ENCODE measurements around the gene DAND5. TPM values are rescaled to one million over a fixed set of nuclear protein-coding genes. Genes with fewer than 3 reads are reported as not detected.
A peak's percentile ranks its signal among the peaks of the same experiment; 100 is the strongest.

Gene DAND5
- total RNA-seq, 1 experiment from 2014 or later, result 0.17 TPM

DNA sequence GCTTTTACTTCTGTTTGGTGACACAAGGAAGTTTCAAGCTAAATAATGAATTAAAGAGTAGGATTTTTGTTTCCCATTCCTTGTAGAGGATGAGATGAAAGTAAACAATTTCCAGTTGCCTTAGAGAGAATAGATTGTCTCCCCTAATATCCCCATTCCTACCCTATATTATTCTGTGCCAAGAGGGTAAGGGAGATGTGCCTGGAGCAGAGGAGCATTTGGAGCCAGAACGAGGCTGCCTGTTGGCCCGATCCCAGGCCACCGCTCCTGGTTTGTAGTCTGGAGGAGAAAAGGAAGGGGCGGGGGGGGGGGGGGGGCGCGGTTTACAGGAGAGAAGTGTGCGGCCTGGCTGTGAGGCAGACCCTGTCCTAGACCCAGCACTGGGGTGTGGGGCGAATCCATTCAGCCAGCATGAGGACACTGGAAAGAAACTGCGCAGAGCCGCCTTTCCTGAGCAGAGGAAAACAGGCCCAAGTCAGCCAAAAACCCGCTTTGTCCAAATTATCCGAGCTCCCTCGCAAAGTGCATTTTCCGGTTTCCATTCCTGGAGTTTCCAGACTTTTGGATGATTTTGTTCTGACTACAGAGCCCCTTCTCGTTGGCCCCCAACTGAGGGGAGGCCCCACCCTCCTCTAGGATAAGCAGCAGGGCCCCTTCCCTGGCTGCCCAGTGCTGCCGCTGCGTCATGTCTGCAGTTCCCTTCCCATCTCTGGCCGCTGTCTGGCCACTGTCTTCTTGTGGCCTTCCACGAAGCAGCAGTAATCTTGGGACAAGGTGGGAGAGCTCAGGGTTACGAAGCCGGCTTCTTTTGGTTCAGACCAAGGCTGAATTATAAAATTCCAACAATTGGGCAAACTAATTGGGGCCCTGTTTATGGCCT is 48.9 kb downstream of the DAND5 start:
- intact Hi-C loops (cut with micrococcal nuclease; ENCODE audit: unreplicated experiment), result no loop called here
- POLR2A ChIA-PET (ENCODE audit: low non-redundant PET), result no interaction called here
- peaks cover 52% of the 10 kb centered on the region for H3K4me1 ChIP-seq (ENCODE audit: insufficient read depth, low read length, poor library complexity, severe bottlenecking)
- H3K27me3 ChIP-seq (replicated peaks; ENCODE audit: insufficient read depth, low read depth, low read length, poor library complexity), result no peaks in the 10 kb centered on the region
- TF ChIP-seq CTCF (conservative IDR thresholded peaks at IDR 0.05; ENCODE audit: low read depth, low read length) (no peak), EZH2 (IDR thresholded peaks at IDR 0.05; ENCODE audit: borderline replicate concordance, low read depth, low read length, poor library complexity, severe bottlenecking) (no peak)
- BruUV-seq (replicated peaks), result no TSS peak
- H3K27ac ChIP-seq (ENCODE audit: low read depth, low read length, poor library complexity, severe bottlenecking), result peak overlapping the region; percentile 58
- no peak for DNase-seq (ENCODE audit: low spot score)
- H3K36me3 ChIP-seq (ENCODE audit: insufficient read depth, low read length, poor library complexity, severe bottlenecking), result no peaks in the 10 kb centered on the region
- CTCF ChIA-PET, result interaction anchor here (0.6 kb wide), 1 partner anchor 1064 kb away, joined by 6 read pairs; no protein-coding TSS in a partner anchor
- no peak overlapping the region for H3K4me3 ChIP-seq (ENCODE audit: low read depth, low read length, poor library complexity, severe bottlenecking)
- H3K9me3 ChIP-seq (ENCODE audit: low read depth, low read length, poor library complexity, severe bottlenecking), result no peaks in the 10 kb centered on the region

GRCh38 chr19:13019332-13019731 is 50.0 kb downstream of the DAND5 start:
- DNase-seq (ENCODE audit: low spot score), result no peak
- Histone ChIP-seq H3K4me3 (ENCODE audit: low read depth, low read length, poor library complexity, severe bottlenecking) (no peak overlapping the region), H3K36me3 (ENCODE audit: insufficient read depth, low read length, poor library complexity, severe bottlenecking) (no peaks in the 10 kb centered on the region), H3K9me3 (ENCODE audit: low read depth, low read length, poor library complexity, severe bottlenecking) (no peaks in the 10 kb centered on the region), H3K4me1 (ENCODE audit: insufficient read depth, low read length, poor library complexity, severe bottlenecking) (peaks cover 61% of the 10 kb centered on the region), H3K27me3 (replicated peaks; ENCODE audit: insufficient read depth, low read depth, low read length, poor library complexity) (no peaks in the 10 kb centered on the region), H3K27ac (ENCODE audit: low read depth, low read length, poor library complexity, severe bottlenecking) (peak overlapping the region; percentile 59)
- intact Hi-C loops (cut with micrococcal nuclease; ENCODE audit: unreplicated experiment), result no loop called here
- ChIA-PET CTCF (no interaction called here), POLR2A (ENCODE audit: low non-redundant PET) (no interaction called here)
- no TSS peak for BruUV-seq (replicated peaks)
- TF ChIP-seq CTCF (conservative IDR thresholded peaks at IDR 0.05; ENCODE audit: low read depth, low read length), result no peak
- no peak for TF ChIP-seq EZH2 (IDR thresholded peaks at IDR 0.05; ENCODE audit: borderline replicate concordance, low read depth, low read length, poor library complexity, severe bottlenecking)

DNA sequence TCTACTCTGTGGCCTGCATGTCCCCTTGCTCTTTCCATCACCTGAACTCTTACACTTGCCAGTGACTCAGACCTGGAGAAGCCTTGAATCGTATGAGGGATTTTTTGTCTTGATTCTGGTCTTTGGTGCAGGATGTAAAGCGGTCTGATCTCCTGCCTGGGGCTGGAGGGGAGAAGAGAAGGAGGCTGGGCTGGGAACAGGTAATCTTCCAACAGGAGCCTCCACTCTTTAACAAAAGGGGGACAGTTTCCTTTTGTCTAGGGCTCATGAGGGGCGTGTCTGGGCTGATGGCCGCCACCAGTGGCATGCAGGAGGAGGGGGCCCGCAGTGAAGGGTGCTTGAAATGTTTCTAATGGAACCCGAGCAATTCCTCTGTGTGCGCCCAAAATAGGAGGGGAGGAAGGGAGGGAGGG is 50.6 kb downstream of the DAND5 start:
- H3K27ac ChIP-seq (ENCODE audit: low read depth, low read length, poor library complexity, severe bottlenecking), result peak overlapping the region; percentile 59
- intact Hi-C loops (cut with micrococcal nuclease; ENCODE audit: unreplicated experiment), result no loop called here
- peaks cover 61% of the 10 kb centered on the region for H3K4me1 ChIP-seq (ENCODE audit: insufficient read depth, low read length, poor library complexity, severe bottlenecking)
- no TSS peak for BruUV-seq (replicated peaks)
- TF ChIP-seq CTCF (conservative IDR thresholded peaks at IDR 0.05; ENCODE audit: low read depth, low read length) (no peak), EZH2 (IDR thresholded peaks at IDR 0.05; ENCODE audit: borderline replicate concordance, low read depth, low read length, poor library complexity, severe bottlenecking) (no peak)
- H3K36me3 ChIP-seq (ENCODE audit: insufficient read depth, low read length, poor library complexity, severe bottlenecking), result no peaks in the 10 kb centered on the region
- DNase-seq (ENCODE audit: low spot score), result no peak
- H3K9me3 ChIP-seq (ENCODE audit: low read depth, low read length, poor library complexity, severe bottlenecking), result no peaks in the 10 kb centered on the region
- ChIA-PET POLR2A (ENCODE audit: low non-redundant PET) (no interaction called here), CTCF (no interaction called here)
- no peak overlapping the region for H3K4me3 ChIP-seq (ENCODE audit: low read depth, low read length, poor library complexity, severe bottlenecking)
- H3K27me3 ChIP-seq (replicated peaks; ENCODE audit: insufficient read depth, low read depth, low read length, poor library complexity), result no peaks in the 10 kb centered on the region

All from A673 (cell line).